ENCODE data around the gene ILKAP.

The ILKAP gene

GRCh38 chr2:238133499-238134392, 69.7 kb downstream of the ILKAP start:
- DNase-seq = no peak

DNA sequence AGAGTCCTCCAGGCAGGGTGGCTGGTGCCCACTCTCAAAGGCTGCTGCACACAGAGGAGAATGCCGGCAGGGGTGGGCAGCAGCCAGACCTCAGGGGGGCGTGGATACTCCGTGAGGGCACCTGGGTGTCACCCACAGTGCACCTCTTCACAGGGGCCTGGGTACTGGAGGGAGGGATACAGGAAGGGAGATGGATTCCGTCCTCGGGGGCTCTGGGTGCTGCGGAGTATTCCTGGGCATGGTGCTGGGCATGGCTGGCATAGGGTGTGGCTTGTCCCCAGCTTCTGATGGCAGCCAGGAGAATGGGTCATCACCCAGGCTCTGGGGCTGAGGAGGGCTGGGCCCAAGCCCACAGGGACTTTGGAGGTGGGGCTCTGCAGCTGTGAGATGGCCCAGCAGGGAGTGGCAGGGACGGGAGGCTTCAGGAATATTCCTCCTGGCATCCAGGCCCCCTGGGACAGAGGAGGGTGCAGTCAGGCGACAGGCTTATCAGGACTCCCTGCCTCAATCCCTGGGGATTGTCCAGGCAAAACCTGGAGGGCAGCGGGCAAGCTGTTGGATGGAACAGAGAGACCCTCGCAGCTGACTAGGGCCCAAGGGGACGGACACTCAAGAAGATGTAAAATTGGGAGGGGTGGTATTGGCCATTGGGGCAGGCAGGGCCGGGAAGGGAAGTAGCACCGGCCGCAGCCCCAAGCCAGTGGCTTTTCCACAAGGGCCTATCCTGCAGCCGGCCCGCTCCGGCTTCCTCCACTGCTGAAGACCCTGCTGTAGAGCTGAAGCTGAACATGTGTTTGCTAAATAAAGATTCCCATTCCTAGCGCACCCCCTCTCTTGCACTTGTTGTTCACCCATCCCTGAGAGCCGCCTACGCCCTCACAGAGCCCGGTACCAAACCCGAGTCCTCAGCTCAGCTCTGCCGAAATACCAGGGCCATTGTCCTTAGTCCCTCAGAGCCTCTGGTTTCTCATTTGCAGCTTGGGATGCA, 70.7 kb downstream of the ILKAP start:
- DNase-seq = no peak

- DNase-seq = no peak
Measured at GRCh38 chr2:238131761-238132462, 71.6 kb downstream of the ILKAP start.

GRCh38 chr2:238130696-238131628, 72.5 kb downstream of the ILKAP start:
- no peak for DNase-seq

- no peak for DNase-seq
Measured at GRCh38 chr2:238130111-238130695, 73.3 kb downstream of the ILKAP start.

DNA sequence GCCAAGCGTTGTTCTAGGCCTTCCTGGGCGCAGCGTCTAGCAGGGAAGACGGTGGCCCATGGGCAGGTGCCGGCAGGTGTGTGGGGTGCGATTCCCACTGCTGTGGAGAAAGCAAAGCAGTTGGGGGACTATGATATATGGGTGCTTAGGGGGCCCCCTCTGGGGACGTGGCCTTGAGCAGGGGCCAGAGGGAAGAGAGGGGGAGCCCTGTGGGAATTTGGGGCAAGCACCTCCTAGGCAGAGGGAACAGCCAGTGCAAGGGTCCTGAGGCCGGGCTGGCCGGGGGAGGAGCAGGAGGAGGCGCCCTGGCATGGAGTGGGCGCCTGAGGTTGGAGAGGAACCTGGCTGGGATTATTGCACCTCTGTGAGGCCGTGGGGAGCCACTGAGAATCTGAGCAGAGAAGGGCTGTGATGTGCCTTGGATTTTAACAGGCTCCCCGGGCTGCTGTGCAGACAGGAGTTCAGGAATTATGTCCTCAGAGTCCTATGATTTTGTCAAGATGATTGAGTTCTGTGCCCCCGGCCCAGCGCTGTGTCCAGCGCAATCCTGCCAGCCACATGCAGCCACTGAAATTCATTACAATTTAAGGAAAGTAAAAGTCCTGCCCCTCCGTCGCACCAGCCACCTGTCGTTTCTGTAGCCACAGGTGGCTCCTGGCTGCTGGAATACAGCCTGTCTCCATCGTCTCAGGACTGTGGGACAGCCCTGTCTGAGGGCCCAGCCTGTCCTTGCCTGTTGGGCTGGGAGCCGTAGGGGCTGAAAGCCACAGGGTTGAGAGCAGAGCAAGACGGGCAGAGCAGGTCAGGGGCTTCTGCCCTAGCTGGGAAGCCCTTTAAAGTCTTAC, 74.1 kb downstream of the ILKAP start:
- no peak for DNase-seq

GRCh38 chr2:238128534-238129001, 74.9 kb downstream of the ILKAP start:
- DNase-seq = no peak

DNA sequence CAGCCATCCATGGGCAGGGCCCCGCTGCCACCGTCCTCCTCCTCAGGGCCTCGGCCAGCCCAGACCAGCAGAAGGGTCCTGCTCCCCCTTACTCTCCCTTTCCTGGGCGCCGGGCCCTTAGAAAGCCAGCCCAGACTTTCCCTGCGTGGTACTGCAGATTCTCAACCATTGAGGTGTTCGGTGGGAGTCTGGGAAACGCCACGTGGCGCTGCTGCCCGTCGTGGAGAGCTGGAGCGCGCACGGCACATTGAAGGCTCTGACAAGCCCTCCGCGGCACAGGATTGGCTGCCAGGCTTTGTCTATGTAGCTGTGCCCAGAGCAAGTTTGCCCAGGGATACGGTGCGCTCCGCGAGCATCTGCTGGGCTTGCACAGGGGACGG, 75.4 kb downstream of the ILKAP start:
- no peak for DNase-seq

- no peak for DNase-seq
Measured at GRCh38 chr2:238127165-238128060, 76.1 kb downstream of the ILKAP start.

DNA sequence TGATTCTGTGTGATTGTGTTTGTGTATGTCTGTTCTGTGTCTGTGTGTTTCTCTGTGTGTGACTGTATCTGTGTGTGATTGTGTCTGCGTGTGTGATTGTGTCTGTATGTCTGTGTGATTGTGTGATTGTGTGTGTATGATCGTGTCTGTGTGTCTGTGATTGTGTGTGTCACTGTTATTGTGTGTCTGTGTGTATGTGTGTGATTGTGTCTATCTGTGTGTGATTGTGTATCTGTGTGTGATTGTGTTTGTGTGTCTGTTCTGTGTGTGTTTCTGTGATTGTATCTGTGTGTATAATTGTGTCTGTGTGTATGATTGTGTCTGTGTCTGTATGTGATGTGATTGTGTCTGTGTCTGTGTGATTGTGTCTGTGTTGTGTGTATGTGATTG, 76.7 kb downstream of the ILKAP start:
- no peak for DNase-seq

DNA sequence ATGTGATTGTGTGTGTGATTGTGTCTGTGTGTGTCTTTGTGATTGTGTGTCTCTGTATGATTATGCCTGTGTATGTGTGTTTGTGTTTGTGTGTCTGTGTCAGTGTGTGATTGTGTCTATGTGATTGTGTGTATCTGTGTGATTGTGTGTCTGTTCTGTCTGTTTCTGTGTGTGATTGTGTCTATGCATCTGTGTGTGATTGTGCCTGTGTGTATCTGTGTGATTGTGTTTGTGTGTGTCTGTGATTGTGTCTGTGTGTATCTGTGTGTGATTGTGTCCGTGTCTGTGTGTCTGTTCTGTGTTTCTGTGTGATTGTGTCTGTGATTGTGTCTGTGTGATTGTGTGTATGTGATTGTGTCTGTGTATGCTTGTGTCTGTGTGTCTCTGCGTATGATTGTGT, 77.2 kb downstream of the ILKAP start:
- DNase-seq = no peak

DNA sequence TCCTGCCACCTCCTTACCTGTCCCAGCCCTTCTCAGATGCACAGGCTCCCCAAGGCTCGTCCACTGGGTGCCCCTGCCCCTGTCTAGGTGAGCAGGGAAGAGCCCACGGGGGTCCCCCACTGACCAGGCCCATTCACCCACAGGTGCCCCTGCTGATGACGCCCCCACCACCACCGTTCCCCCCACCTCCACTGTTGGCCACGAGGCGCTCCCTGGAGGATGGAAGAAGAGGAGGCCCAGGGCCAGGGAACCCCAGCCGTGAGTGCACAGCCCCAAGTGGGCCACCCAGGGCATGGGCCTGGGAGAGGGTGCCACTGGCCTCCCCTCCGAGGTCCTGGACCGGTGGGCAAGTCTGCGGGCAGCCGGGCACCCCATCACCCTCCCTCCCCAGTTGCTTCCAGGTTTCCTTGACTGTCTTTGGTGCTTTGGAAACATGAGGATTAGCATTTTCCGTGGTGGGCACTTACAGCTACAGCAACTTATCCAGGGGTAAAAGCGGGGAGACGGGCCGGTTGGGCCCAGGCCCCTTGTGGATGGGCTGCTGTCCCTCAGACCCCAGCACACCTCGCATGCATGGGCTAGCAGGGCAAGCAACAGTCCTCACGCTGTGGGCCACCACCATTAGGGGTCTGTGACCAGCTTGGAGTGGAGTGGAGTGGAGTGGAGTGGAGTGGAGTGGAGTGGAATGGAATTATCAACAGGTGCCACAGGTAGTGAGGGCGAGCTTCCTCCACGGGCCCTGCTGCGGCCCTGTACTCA, 78.2 kb downstream of the ILKAP start:
- DNase-seq = no peak

- DNase-seq = no peak
Measured at GRCh38 chr2:238124488-238125126, 78.9 kb downstream of the ILKAP start.

DNA sequence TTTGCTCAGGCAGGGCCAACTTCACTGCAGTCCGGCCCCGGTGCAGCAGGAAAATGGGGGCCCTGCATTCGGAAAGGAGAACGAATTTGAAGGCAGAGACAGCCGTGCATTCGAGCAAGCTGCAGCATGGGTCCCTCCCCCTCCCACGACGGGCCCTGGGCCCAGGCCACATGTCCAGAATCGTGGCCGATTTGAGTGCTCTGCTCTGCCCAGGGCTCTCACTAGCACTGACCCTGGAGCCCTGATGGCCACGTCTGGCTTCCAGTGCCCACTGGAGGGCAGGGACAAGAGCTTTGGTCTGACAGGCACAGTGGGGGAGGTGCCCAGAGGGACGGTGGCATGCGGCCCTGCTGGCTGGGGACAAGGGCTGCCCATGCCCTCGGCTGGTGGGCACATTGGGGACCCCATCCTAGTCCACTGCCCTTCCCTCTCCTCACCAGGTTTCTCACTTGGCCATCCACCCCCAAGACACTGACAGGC, 79.5 kb downstream of the ILKAP start:
- no peak for DNase-seq

DNA sequence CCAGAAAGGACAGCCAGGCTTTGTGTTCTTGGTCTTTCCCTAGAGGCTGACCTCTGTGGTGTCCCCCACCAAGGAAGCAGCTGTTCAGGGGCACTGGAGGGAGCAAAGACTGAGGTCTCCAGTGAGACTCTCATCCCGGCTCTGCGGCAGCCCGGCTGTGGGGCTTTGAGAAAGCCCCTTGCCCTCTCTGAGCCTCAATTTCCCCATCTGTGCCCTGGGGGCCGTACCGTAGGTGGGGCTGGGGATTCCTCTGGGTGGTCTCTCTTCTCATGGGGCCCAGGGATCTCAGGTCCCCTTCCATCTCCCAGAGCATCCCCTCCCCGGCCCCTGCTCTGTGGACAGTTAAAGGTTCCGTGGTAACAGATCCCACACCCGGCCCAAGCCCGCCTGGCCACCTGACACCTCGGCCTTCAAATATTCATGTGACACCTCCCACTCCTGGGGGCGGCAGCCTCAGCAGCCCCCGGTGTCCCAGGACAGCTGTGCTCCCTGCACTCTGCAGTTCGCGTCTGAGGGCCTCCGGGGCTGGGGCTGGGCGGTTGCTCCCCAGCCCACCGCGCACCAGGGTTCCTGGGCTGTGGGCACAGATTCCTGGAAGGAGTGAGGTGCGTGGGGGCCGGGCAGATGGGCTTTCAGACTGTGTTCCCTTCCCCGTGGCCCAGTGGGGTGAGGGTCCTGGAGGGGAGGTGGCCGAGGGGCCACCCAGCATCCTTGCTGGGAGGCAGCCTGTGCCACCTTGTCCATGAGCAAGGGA, 80.1 kb downstream of the ILKAP start:
- no peak for DNase-seq

DNA sequence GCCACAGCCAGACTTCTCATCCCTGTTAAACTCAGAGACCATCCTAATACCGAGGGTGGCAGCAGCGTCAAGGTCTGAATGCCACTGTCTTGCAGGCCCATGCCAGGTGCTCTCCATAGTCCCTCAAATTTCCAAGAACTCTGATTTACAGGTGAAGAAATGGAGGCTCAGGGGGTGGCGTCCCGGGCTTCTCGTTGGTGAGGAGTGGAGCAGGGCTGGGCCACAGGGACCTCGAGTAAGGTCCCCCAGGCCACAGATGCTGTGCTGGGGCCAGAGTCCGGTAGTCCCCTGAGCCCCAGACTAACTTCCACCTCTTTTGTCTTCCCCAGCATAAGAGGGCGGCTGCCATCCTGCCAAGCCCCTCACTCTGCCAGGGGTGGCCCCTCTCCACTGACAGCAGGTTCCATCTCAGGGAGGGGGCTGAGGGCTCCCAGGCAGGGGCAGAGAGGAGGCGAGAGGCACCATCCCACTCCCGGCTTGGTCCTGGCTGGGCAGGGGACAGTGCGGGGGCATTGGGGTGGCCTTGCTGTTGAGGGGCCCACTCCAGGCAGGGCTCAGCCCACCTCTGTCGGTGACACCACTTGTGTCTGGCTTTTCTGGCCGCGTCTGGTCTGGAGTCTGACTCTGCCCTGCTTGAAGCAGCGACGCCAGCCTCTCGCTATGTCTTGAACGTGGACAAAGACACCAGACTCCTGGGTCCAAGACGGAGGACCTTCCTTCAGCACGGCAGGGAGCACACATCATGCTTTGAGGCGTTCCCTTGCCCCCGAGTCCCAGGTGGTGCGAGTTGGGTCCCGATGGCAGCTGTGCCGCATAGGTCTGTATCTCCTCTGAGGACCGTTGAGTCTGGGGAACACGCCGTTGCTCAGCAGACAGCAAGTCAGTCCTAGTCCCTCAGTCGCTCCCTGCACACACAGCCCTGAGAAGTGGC, 80.9 kb downstream of the ILKAP start:
- DNase-seq = no peak
